Measurements from ENCODE around the gene GGA2.
"Not testable (repeated sequence)": the region's sequence is repeated elsewhere in the genome, so short reads cannot be mapped to it uniquely, and the experiment has no call there.

GGA2 gene

GRCh38 chr16:23483492-23483891 lies 26.8 kb downstream of the GGA2 start:
- DNase-seq (ENCODE audit: extremely low read depth in 1 of 2, low read depth in 1 of 2), result not testable (repeated sequence)

- DNase-seq (ENCODE audit: extremely low read depth in 1 of 2, low read depth in 1 of 2), result peak in 1 of 2 donors; percentile 38
Measured at GRCh38 chr16:23482778-23483177, 27.5 kb downstream of the GGA2 start.

- DNase-seq (ENCODE audit: extremely low read depth in 1 of 2, low read depth in 1 of 2), result no peak
Measured at GRCh38 chr16:23480257-23480656, 30.0 kb downstream of the GGA2 start.

GRCh38 chr16:23479138-23479537 lies 31.2 kb downstream of the GGA2 start:
- DNase-seq (ENCODE audit: extremely low read depth in 1 of 2, low read depth in 1 of 2), result no peak

- no peak for DNase-seq (ENCODE audit: extremely low read depth in 1 of 2, low read depth in 1 of 2)
Measured at GRCh38 chr16:23478566-23478965, 31.7 kb downstream of the GGA2 start.

- DNase-seq (ENCODE audit: extremely low read depth in 1 of 2, low read depth in 1 of 2), result no peak
Measured at GRCh38 chr16:23476289-23476688, 34.0 kb downstream of the GGA2 start.

- DNase-seq (ENCODE audit: extremely low read depth in 1 of 2, low read depth in 1 of 2), result no peak
Measured at GRCh38 chr16:23469814-23470213, 40.5 kb downstream of the GGA2 start.

- DNase-seq (ENCODE audit: extremely low read depth in 1 of 2, low read depth in 1 of 2), result no peak
Measured at GRCh38 chr16:23466162-23466885, 44.0 kb downstream of the GGA2 start.

- no peak for DNase-seq (ENCODE audit: extremely low read depth in 1 of 2, low read depth in 1 of 2)
Measured at GRCh38 chr16:23465179-23465578, 45.1 kb downstream of the GGA2 start.

GRCh38 chr16:23464196-23464595 lies 46.1 kb downstream of the GGA2 start:
- DNase-seq (ENCODE audit: extremely low read depth in 1 of 2, low read depth in 1 of 2), result no peak

GRCh38 chr16:23462994-23463393 lies 47.3 kb downstream of the GGA2 start:
- DNase-seq (ENCODE audit: extremely low read depth in 1 of 2, low read depth in 1 of 2), result not testable (repeated sequence)

GRCh38 chr16:23453338-23454052 lies 56.8 kb downstream of the GGA2 start:
- DNase-seq (ENCODE audit: extremely low read depth in 1 of 2, low read depth in 1 of 2), result no peak

- peak; percentile 58 to 76 for DNase-seq (ENCODE audit: extremely low read depth in 1 of 2, low read depth in 1 of 2)
Measured at GRCh38 chr16:23452572-23453337, 57.5 kb downstream of the GGA2 start, which contains the start of gene COG7. Gene COG7 (minus strand): TSS chr16:23453189. CDS start chr16:23452994, 195 bp downstream.

GRCh38 chr16:23452221-23452571 lies 58.1 kb downstream of the GGA2 start:
- no peak for DNase-seq (ENCODE audit: extremely low read depth in 1 of 2, low read depth in 1 of 2)

- DNase-seq (ENCODE audit: extremely low read depth in 1 of 2, low read depth in 1 of 2), result no peak
Measured at GRCh38 chr16:23448392-23448791, 61.9 kb downstream of the GGA2 start.

GRCh38 chr16:23437542-23437941 lies 72.8 kb downstream of the GGA2 start:
- not testable (repeated sequence) for DNase-seq (ENCODE audit: extremely low read depth in 1 of 2, low read depth in 1 of 2)

- DNase-seq (ENCODE audit: extremely low read depth in 1 of 2, low read depth in 1 of 2), result no peak
Measured at GRCh38 chr16:23436951-23437350, 73.3 kb downstream of the GGA2 start.

GRCh38 chr16:23435500-23435899 lies 74.8 kb downstream of the GGA2 start:
- peak; percentile 16 to 39 for DNase-seq (ENCODE audit: extremely low read depth in 1 of 2, low read depth in 1 of 2)

GRCh38 chr16:23434380-23434779 lies 75.9 kb downstream of the GGA2 start:
- no peak for DNase-seq (ENCODE audit: extremely low read depth in 1 of 2, low read depth in 1 of 2)

- no peak for DNase-seq (ENCODE audit: extremely low read depth in 1 of 2, low read depth in 1 of 2)
Measured at GRCh38 chr16:23433261-23433920, 76.9 kb downstream of the GGA2 start.

Data from activated CD8-positive, alpha-beta memory T cell treated with anti-CD3 and anti-CD28 coated beads for 1 hour (primary cell).